GM19455 (cell line): ENCODE measurements around the gene EPRS1.
"Not testable (repeated sequence)": the region's sequence is repeated elsewhere in the genome, so short reads cannot be mapped to it uniquely, and the experiment has no call there.

Source experiments
- ATAC-seq: cut with Tn5 transposase; IDR thresholded peaks from one replicate; pipeline ENCODE4 v1.9.1; 2021; ENCODE audit not compliant: unreplicated experiment

EPRS1 gene

DNA sequence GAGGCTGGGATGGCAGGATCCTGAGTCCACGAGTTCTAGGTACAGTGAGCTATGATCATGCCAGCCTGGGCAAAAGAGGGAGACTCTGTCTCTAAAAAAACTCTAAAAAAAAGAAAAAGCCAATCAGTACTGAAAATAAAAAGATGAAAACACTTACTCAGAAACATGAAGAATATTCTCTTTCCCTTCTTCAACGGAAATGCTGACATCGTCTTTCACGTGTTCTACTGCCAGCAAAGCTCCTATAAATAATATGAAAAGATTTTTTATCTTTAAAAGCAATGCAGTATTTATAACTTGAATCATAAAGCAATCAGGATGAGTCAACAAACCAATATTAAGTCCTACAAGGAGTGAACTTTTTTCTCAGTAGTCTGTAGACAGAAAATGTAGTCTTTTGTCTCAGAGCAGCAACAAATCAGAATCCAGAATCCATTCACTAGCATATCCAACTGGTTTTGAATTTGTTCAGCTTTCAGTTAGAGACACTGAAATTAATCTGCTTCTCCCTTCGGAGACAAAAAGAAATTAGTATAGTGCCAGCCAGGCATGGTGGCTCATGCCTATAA, 6.2 kb downstream of the EPRS1 start:
- ATAC-seq, result no peak

DNA sequence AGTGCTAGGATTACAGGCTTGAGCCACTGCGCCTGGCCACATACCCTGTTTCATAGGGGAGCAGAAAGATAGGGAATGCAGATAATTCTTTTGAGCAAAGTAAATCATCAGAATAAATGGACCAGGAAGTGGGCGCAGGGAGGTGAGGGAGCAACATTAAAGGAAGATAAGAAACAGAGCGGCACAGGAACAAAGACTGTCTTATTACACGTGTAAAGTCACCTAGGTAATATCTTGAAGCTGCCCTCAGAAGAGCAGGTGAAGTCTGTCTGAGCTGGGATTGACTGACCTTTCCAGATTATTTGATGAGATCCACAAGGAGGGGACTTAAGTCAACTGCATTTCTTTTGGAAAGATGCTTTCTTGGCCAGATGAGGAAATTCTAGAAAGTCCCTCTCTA, 7.7 kb downstream of the EPRS1 start:
- ATAC-seq, result no peak

DNA sequence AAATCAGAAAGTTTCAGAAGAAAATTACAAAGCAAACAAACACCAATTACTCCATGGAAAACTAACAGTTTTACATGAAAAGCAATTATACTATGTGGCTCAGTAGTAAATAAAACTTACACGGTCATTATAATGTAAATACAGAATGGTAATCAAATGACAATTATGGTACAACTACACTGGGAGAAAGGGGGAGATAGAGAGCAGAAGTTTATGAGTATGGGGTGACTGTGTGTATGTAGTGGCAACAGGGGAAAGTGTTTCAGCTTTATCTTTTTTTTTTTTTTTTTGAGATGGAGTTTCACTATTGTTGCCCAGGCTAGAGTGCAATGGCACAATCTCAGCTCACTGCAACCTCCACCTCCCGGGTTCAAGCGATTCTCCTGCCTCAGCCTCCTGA, 8.5 kb downstream of the EPRS1 start:
- ATAC-seq, result not testable (repeated sequence)

DNA sequence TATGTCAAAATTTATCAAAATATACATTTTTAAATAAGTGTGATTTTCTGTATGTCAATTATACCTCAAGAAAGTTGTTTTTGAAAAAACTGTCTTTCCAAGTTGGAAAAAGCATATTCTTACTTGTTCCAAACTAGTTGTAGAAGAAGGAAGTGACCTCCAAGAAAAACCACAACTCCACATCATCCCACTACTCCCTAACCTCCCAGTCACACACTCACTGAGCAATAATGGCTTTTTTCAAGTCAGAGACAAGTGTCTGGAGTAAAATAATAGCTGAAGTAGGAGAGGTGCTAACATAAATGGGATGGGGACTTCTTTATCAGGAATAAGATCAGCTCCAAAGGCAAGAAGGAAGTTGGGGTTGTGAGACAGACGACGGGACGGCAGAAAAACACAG, 13.4 kb downstream of the EPRS1 start:
- no peak for ATAC-seq

DNA sequence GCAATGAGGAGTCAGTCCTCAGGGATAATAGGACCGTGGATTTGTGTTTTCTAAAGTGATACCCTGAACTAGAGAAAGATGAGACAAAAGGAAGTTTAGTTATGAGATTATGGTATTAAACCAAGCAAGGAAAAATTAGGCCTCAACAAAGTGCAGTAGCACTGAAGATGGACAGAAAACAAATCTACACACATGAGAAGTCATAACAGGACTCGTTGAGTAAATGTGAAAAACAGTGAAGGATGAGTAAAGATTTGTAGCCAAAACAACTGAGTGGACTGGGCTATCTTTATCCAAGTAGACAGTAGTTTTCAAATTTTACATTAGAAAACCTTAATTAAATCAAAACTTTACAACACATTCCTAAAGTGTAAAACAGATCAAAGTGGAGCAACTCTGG, 15.0 kb downstream of the EPRS1 start:
- ATAC-seq, result no peak

DNA sequence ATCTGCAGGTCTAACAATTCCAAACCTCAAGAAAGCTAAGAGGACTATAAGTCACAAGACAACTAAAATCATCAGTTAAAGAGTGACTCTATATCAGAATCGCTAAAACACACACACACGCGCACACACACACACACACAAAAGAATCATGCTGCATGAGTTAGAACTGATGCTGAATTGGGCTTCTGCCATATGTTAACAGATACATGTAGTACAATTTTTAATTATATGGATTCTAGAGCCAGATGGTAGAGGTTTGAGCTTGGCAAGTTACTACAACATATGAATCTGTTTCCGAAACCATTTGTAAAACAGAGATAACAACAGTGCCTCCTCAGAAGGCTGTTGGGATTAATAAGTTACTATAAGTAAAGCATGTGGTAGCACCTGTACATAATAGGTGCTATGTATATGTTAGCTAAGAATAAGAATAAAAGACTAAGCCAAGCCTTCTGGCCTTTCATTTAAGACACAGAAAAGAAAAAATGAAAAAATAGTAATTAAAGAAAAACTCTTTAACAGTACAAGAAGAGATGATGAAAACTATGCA, 17.9 kb downstream of the EPRS1 start:
- no peak for ATAC-seq

DNA sequence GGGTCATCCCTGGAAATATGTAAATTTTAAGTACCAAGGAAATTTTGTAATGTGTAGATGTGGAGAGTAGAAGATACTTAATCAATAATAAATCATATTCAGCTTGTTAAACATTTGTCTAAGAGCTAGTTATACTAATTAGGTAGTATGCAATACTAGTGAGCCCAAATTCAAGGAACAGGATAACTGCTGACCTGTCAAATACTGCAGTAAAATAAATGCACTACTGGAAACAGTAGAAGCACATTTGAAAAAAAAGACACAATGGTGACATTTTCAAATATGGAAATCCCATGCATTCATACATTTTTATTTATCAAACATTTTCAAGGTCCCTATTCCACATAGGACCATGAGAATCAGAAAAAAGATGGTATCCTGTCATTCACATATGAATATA, 27.2 kb downstream of the EPRS1 start:
- ATAC-seq, result no peak

DNA sequence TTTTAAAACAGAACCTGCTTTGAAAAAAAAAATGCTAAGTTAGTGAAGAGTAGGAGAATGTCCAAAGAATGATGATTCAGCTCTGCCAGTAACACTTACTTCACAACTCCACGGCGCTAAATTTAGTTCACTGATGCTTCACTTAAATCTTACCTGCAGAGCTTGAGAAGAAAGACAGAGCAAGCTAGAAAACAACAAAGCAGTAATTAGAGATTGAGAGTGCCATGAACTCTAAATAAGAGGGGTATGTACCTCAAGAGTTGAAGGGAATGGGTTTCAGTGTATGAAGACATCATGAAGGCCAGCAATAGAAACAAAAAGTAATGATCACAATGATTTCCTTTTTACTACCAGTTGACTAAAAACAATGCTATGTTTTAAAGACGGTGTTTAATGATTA, 32.8 kb downstream of the EPRS1 start:
- ATAC-seq, result no peak

DNA sequence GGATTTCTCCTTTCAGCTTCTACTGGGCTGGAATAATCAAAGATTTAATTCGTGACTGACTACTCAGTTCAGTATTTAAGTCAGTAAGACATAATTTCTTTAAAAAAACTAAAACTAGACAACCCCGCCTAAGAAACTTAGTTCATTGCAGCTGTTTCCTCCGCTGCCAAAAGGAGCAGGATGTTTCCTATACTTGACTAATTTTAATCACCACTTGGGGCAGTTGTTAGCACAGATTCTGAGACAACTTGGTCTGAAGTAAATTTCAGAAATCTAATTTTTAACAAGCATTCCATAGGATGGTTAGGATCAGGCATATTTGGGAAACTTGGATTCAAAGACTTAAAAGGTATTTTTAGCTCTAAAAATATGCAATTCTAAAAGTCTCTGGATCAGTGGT, 34.0 kb downstream of the EPRS1 start:
- ATAC-seq, result no peak

DNA sequence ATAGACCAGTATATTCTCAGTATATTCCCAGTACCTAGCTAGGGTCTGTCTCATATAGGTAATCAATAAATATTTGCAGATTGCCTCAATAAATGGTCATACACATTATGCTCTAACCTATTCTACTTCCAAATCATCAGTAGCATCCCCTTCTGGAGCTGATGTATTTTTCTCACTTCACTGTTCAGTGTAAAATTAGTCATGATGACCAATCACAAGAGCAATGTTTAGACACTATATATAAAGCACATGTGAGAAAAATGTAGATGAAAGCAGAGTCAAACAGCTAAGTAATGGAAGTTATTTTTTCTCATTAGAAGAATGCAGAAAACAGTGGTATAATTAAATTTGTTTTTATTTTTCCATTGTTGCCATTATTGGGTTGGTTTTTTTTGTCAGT, 34.7 kb downstream of the EPRS1 start:
- ATAC-seq, result no peak

DNA sequence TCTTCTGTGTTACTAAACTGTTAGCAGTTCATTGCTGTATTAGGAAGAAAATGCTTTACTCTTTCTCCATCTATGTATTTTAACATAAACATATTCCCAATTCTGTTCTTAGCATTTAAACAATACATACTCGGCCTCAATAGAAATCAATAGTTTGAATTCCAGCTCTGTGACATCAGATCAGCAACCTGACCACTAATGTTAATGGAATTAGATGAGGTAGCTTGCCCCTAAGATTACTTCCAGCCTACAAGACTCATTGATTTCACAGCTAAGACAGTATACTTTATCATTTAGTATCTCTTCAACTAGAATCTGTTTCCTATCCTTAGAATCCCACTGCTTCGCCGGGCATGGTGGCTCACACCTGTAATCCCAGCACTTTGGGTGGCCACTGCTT, 38.9 kb downstream of the EPRS1 start:
- no peak for ATAC-seq

DNA sequence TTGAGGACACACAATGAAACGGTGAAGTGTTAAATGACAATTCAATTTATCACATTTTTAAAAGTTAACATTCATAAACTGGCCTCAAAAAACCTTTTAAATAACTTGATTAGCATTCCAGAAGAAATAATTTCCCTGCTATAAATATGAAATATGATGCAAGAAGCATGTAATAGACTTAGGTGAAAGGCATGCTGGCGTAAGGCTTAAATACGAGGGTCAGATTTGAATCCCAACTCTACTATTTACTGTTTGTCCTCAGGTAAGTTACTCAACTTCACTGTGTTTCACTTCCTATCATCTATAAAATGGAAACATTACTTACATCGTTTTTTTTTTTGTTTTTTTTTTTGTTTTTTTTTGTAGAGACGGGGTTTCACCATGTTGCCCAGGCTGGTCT, 40.8 kb downstream of the EPRS1 start:
- no peak for ATAC-seq

DNA sequence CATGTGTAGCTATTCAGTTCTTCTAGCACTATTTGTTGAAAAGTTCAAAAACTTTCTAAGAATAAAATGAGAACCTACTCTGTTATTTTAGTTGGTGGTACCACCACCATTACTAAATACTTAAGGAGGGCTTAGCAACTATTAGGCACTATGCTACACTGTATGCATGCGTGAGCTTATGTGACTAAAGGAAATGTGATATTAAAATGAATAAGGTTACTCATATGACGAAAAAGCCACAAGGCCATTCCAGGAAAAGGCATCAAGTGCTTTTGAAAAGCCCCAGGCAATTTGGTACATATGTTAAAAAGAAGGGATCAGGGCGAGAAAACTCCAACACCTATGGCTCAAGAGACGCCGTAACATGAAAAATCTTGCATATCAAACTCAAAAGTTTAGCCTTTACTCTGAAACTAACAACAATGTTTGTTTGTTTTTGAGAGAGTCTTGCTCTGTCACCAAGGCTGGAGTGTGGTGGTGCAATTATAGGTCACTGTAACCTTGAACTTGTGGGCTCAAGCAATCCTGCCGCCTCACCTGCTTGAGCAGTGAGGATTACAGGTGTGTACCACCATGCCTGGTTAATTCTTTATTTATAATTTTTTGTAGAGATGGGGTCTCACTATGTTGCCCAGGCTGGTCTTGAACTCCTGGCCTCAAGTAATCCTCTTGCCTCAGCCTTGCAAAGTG, 42.5 kb downstream of the EPRS1 start:
- no peak for ATAC-seq

DNA sequence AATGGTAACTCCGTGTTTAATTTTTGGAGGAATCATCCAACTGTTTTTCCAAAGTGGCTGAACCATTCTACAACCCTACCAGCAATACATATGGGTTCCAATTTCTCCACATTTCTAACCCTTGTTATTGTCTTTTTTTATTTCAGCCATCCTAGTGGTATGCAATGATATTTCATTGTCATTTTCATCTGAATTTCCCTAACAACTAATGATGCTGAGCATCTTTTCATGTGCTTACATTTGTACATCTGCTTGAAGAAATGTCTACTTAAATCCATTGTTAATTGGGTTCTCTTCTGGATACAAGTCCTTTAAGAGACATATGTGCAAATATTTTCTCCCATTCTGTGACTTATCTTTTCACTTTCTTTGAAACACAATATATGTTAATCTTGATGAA, 43.3 kb downstream of the EPRS1 start:
- no peak for ATAC-seq

DNA sequence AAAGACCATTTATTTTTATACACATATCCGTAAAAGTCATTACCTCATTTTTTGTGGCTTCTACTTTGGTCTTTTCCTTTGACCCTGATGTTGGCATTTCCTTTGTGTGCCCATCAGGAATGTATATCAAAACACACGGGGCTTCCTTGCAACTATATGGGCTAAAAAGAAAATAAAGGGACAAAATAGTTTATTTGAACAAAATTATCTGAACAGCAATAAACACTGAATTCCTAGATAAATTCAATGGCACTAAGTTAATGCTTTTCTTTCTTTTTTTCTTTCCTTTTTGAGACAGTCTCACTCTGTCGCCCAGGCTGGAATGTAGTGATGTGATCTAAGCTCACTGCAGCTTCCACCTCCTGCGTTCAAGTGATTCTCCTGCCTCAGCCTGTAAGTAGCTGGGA, 45.2 kb downstream of the EPRS1 start:
- ATAC-seq, result no peak

DNA sequence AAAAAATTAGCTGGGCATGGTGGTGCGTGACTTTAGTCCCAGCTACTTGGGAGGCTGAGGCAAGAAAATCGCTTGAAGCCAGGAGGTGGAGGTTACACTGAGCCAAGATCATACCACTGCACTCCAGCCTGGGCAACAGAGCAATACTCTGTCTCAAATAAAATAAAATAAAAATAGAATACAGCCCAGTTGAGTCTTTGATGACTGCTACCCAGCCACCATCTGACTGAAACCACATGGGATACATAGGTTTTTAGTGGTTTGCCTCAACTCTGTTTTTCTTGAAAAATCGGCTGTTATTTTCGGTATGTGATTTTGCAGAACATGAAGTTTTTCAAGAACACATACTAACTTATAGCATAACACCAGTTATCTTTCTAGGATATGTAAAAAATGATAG, 46.5 kb downstream of the EPRS1 start:
- ATAC-seq, result no peak
